ENCODE data around the gene PURB.

GRCh38 chr7:44912775-44913347, 27.5 kb upstream of the PURB start:
- TF ChIP-seq CTCF (optimal IDR thresholded peaks at IDR 0.05 in 1 of 3, IDR thresholded peaks at IDR 0.05 in 1 of 3, conservative IDR thresholded peaks at IDR 0.05 in 1 of 3; ENCODE audit: extremely low read depth in 1 of 3, insufficient read depth in 2 of 3, low read length in 3 of 3), result no peak
- TF ChIP-seq EZH2 (IDR thresholded peaks at IDR 0.05; ENCODE audit: low read length), result no peak
